DOHH2 (cell line): ENCODE results near the gene CTCF.

ENCODE experiments used
- CTCF ChIP-seq: fragments of 200-600 bp; sonication (generic); IDR thresholded peaks from one replicate; pipeline ENCODE4 v1.5.1; 2014; ENCODE audit warnings: antibody characterized with exemption, mild to moderate bottlenecking, low read depth, low read length; ENCODE audit not compliant: poor library complexity, severe bottlenecking
- EZH2phosphoT487 ChIP-seq: fragments of 200-600 bp; sonication (generic); IDR thresholded peaks from 2 replicates; pipeline ENCODE4 v1.6.1; 2017; ENCODE audit warnings: borderline replicate concordance, mild to moderate bottlenecking, antibody characterized with exemption, low read length, moderate library complexity, mixed read lengths

DNA sequence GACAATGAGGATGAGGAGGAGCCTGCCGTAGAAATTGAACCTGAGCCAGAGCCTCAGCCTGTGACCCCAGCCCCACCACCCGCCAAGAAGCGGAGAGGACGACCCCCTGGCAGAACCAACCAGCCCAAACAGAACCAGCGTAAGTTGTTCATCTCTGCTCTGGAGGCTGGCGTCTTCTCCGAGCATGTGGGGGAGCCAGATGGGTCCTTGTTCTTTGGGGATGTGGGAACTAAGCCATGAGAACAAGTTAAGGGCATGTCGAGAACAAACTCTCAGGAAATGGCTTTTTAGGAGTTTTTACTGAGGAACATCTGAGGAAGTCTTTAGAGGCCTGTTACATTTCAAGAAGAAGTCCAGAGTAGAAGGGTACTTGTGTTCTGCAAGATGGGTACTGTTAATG, 74.4 kb downstream of the CTCF start:
- TF ChIP-seq CTCF: no peak
- TF ChIP-seq EZH2phosphoT487: no peak
